Medulla oblongata (tissue), 1 donor: ENCODE measurements around the gene DEAF1.
"Not testable (repeated sequence)": the region's sequence is repeated elsewhere in the genome, so short reads cannot be mapped to it uniquely, and the experiment has no call there.

Experiments
- DNase-seq: peaks from one replicate; pipeline ENCODE4 v3.0.0-alpha.2; 2015; ENCODE audit errors: extremely low spot score

DEAF1 gene

DNA sequence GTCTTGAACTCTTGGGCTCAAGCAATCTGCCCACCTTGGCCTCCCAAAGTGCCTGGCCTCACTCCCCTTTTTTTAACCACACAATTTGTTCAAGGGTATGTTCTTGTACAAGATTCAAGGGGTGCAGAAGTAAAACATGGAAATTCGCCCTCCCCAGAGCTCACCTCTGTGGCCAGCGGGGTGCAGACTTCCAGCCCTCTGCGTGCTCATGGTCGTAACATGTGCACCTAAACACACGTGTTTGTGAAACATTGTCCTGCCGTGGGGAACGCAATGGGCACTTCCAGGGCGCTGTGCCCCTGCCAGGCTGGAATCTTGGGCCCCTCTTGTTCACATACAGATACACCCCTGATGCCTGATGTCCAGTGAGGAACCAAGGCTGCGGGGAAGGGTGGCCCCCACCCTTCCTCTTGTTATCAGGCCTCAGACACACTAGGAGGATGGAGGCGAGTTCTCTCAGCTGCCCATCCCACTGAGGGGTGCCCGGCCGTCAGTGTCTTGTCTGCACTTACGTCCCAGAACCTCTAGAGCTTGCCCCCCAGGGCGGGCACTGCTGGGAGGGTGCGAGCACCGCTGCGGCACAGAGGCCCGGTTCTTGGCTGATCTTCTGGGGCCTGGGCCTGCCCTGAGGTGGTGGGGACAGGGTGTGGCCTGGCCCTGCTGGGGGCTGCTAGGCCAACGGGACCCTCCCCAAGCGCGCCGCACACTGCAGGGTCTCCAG lies 6.9 kb upstream of the DEAF1 start:
- no peak for DNase-seq

DNA sequence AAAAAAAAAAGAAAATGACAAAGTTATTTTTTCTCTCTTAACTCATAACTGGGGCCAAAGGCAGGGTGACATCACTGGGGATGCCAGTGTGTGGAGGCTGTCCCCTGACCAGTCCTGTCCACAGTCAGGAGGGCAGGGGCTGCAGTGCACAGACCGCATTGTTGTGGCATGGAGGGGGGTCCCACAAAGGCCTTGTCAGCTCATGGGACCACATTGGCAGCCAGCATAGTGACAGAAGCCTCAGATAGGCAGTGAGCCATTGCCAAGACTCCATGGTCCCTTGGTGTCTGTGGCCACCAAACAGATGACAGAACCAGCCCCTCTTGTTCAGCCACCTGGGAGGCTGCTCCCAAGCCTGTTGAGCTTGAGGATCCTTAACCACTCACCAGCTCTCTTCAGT lies 4.7 kb upstream of the DEAF1 start:
- DNase-seq = no peak

GRCh38 chr11:699116-699508 lies 4.1 kb upstream of the DEAF1 start:
- no peak for DNase-seq

GRCh38 chr11:698493-699115 lies 3.6 kb upstream of the DEAF1 start:
- DNase-seq = no peak

DNA sequence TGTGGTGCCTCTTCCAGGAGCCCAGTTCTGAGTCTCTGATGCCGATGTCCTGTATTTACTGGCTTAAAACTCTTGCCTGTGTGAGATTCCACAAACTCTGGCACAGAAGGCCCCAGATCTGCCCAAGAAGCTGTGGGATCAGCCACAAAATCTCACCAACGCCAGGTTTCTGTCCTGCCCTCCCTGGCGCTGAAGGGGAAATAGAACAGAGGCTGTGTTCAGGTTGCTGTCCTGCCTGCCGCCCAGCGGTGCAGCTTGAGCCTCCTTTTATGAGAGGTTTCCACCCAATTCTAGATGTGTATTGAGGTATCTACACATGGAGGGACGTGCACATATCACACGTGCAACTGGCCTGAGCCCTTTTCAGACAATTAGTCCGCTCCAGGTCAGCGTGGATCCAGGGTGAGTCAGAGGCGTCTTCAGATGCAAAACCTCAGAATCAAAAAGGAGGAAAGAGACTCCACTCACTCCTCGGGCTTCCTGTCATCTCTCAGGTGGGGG lies 2.8 kb upstream of the DEAF1 start:
- DNase-seq = peak; percentile 26

DNA sequence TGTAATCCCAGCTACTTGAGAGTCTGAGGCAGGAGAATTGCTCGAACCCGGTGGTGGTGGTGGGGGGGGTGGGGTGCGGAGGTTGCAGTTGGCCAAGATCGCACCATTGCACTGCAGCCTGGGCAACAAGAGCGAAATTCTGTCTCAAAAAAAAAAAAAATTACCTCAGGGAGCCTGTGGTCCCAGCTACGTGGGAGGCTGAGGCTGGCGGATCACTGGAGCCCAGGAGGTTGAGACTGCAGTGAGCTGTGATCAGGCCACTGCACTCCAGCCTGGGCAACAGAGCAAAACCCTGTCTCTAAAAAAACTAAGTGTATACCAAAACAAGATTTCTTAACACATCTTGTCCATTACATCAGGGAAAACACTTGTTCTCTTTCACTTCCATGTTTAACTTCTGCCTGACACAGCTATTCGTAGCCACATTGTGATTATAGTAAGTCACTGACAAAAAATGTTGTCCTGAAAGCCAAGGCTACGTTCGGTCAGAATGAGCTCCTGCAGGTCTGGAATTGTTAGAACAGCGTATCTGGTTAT lies 2.0 kb upstream of the DEAF1 start:
- DNase-seq = peak; percentile 61

DNA sequence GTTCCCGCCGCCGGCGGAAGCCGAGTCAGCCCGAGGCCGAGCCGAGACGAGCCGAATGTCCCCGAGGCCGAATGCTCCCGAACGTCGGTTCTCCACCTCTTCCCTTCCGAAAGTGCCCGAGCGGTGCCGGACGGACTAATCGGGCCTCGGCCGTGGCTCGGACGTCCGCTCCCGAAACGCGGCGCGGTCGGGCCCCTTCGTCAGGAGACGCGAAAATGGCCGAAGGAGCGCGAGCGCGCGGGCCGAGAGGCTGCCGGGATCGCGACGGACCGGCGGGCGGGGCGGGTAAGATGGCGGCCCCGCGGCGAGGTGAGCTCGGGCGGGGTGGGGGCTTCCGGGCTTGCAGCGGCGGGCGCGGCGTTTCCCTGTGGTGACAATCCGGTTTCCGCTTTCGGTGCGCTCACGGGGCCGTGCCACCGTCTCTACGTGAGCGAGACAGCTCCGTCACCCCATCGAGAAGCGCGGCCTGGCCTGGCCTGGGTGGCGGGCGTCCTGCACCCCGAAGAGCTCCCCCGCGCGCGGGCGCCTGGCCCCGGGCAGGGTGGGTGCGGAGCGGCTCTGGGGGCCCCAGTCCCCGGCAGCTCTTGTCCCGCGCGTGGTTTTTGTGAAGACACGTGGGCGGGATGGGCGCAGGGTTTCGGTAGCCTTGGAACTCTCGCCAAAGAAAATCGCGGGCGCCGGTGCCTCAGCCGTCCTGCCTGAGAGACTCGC lies 671 bp upstream of the DEAF1 start, which contains the start of gene TMEM80:
Gene TMEM80 (plus strand): TSS at position 279 of the 711 bp plus-strand sequence. CDS start 12 bp downstream, at position 291.
- DNase-seq = peak; percentile 99

DNA sequence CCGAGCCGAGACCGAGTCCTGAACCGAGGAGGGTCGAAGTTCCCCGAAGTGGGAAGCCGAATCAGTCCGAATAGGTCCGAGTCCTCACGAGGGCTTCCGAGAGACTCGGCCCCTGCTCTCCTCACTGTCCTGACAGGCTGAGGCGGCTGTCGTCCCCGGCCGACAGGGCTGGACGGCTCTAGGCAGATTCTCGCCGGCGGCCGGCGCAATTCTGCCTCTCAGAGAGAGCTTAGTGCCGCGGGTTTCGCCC lies 191 bp upstream of the DEAF1 start:
- DNase-seq = no peak

DNA sequence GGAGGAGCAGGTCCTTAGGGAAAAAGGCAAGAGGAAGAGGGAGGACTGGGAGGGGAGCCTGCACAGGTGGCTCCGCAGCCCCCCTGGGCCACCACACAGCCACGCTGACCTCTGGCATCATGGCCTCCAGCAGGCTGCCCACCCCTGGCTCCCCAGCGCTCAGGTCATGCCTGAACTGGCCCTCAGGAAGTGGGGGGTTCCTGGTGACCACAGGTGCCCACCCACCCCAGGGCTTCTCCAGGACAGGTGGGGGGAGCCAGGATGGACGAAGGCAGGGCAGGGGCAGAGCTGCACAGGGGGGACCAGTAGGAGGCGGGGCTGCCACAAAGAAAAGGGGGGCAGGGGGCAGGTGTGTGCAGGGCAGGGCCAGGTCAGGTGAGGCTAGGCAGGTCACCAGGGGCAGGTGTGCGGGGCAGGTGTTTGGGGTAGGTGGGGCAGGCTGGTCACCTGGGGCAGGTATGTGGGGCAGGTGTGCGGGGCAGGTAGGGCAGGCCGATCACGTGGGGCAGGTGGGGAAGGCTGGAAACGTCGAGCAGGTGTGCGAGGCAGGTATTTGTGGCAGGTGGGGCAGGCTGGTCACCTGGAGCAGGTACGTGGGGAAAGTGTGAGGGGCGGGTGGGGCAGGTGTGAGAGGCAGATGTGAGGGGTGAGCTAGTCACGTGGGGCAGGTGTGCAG lies 997 bp downstream of the DEAF1 start:
- DNase-seq = no peak

DNA sequence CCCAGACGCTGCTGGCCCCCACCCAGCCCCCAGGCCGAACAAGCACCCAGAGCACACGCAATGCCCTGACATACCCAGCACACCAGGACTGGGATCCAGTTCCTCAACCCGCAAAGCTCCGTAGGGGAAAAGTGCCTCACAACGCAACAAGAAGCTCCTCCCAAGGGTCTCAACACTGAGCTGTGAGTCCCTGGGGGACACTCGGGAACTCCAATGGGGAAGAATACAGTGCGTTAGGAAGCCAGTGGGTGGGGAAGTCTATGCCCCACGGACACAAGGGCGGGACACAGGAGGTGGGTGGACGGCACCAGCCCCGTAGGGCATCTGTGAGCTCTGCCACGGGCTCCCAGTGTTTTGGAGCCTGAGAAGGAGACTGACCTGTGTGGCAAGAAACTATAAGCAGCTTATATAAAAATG lies 1.6 kb downstream of the DEAF1 start:
- no peak for DNase-seq

- DNase-seq = no peak
Measured at GRCh38 chr11:692824-693414, 2.1 kb downstream of the DEAF1 start.

DNA sequence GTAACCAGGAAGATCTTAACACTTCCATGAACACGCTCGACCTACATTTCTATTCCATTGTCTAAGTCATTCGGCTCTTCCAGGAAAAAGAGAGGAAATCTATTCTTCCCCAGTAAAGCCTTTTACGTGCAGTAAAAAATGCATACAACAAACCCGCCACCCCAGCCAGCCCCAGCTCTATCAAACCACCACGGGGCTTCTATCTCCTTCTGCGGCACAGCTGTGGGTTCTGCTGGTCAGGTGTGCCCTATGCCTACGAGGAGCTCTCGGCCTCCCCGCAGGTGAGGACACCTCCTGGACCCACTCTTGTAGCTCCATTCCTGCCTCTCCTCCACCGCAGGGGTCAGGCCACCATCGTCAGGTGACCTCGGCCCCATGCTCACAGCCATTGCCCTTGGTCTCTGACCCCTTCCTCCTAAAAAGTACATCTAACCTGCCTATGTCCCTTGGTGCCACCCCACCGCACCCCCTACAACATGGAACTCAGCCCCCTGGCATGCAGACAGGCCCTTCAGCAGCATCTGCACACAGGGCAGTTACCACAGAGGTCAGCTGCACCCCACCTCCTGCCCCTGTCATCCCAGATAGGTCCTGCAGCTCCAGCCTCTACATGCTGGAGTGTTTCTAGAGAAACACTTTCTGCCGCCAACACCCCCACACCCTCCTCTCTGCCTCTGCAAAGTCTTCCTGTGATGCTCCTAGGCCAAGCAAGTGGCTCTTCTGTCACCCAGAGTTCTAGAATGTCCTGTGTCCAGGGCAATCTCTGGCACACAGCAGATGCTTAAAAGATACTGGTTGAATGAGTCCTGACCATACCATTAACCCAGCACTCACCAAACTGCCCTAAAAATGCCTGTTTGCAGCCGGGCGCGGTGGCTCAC lies 3.1 kb downstream of the DEAF1 start:
- DNase-seq = no peak

- no peak for DNase-seq
Measured at GRCh38 chr11:690738-691633, 4.0 kb downstream of the DEAF1 start.

DNA sequence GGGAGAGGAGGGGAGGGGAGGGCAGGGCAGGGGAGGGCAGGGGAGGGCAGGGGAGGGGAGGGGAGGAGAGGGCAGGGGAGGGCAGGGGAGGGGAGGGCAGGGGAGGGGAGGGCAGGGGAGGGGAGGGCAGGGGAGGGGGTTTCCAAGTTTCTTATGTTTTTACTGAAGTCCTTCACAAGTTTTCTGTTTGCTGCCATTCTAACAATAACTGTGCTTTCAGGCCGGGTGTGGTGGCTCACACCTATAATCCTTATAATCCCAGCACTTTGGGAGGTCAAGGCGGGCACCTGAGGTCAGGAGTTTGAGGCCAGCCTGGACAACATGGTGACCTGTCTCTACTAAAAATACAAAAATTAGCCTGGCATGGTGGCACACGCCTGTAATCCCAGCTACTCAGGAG lies 4.8 kb downstream of the DEAF1 start:
- DNase-seq = not testable (repeated sequence)

- DNase-seq = no peak
Measured at GRCh38 chr11:689625-690024, 5.4 kb downstream of the DEAF1 start.

- DNase-seq = no peak
Measured at GRCh38 chr11:688681-689080, 6.3 kb downstream of the DEAF1 start.

DNA sequence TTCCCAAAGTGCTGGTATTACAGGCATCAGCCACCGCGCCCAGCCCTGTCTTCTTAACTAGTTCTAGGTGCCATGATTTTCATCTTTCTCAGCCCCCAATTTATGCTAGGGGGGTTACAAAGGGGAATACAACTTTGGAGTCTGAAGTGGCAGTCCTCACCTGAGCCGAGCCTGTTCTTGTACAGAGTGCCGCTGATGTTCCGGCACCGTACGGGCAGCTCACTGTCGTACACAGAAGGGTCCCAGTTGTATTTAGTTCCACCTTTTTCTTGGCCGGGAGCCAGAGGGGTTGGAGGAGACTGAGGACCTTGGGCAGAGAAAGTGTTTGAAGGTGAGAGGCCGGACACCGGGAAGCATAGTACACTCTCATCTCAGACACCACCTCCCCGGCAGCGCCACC lies 7.3 kb downstream of the DEAF1 start:
- DNase-seq = no peak

GRCh38 chr11:686451-687243 lies 8.4 kb downstream of the DEAF1 start:
- no peak for DNase-seq

GRCh38 chr11:680970-681369 lies 14.1 kb downstream of the DEAF1 start:
- DNase-seq = no peak
